AG04450 (cell line): ENCODE results near the gene FAM83G. TPM values are rescaled to one million over a fixed set of nuclear protein-coding genes. Genes with fewer than 3 reads are reported as not detected.
"Not testable (repeated sequence)": the region's sequence is repeated elsewhere in the genome, so short reads cannot be mapped to it uniquely, and the experiment has no call there.

Experiments used
- CTCF ChIA-PET: fragments of 300-600, 350-600 bp; formaldehyde crosslinking; extraction: SDS; loops from one replicate; lab custom pipeline; 2022; ENCODE audit warnings: antibody characterized with exemption, inconsistent platforms; lab: Charles Lee
- POLR2A ChIA-PET: fragments of 350-600 bp; formaldehyde crosslinking; extraction: SDS; loops from one replicate; lab custom pipeline; 2021; ENCODE audit warnings: antibody characterized with exemption, inconsistent platforms; lab: Yijun Ruan, JAX
- DNase-seq: peaks from one replicate; pipeline ENCODE4 v3.0.0-alpha.2; 2011; ENCODE audit warnings: low read depth, low spot score
- H3K27ac ChIP-seq: one replicate; pipeline ENCODE4 v1.5.1; 2012; ENCODE audit warnings: low read depth, low read length, control low read depth
- H3K27me3 ChIP-seq: one replicate; pipeline ENCODE4 v1.6.0; 2012; ENCODE audit warnings: low read length; ENCODE audit not compliant: control insufficient read depth, insufficient read depth
- H3K4me3 ChIP-seq: 2 replicates; pipeline ENCODE4 v1.5.1; 2011; ENCODE audit warnings: mild to moderate bottlenecking, low read depth, low read length, control low read depth
- H3K9me3 ChIP-seq: 2 replicates; pipeline ENCODE4 v1.5.1; 2012; ENCODE audit warnings: low read length; ENCODE audit not compliant: control insufficient read depth, insufficient read depth
- CTCF ChIP-seq: IDR thresholded peaks from 2 replicates; pipeline ENCODE4 v1.5.1; 2011; ENCODE audit warnings: low read depth, low read length, control low read depth, inconsistent platforms
- polyA minus RNA-seq: library from RNA; depleted of rRNA, polyadenylated mRNA; stranded (reverse); fragments of >200 nt; gene quantifications from 2 replicates; pipeline ENCODE4 v1.2.3, GENCODE V29; 2011; rRNA and poly(A)+ RNA removed
- polyA plus RNA-seq: library from polyadenylated mRNA; depleted of rRNA; stranded (reverse); fragments of >200 nt; gene quantifications from 2 replicates; pipeline ENCODE4 v1.2.3, GENCODE V29; 2011; rRNA removed

FAM83G gene
- 4.8 and 6.1 TPM in 2 replicates for polyA plus RNA-seq
- 8.1 and 9.0 TPM in 2 replicates for polyA minus RNA-seq

GRCh38 chr17:19004421-19005136, at the start of gene FAM83G:
Gene FAM83G (minus strand): TSS chr17:19004764. CDS start chr17:19004041, 723 bp downstream.
- peak within 1 kb of the TSS; percentile 73 for H3K4me3 ChIP-seq
- H3K27ac ChIP-seq, result peak within 1 kb of the TSS; percentile 77
- no peaks in the 10 kb centered on the region for H3K27me3 ChIP-seq
- TF ChIP-seq CTCF, result no peak
- H3K9me3 ChIP-seq, result no peaks in the 10 kb centered on the region; the same call in 1 of the 2 replicates
- ChIA-PET POLR2A (no interaction called here), CTCF (interaction anchor here (0.6 kb wide), 1 partner anchor 43 kb away, joined by 3 read pairs; no protein-coding TSS in a partner anchor)
- no peak for DNase-seq

GRCh38 chr17:19048826-19049225, 44.3 kb upstream of the FAM83G start:
- H3K27me3 ChIP-seq, DNase-seq, CTCF ChIA-PET, H3K4me3 ChIP-seq, H3K27ac ChIP-seq, H3K9me3 ChIP-seq, POLR2A ChIA-PET: not testable (repeated sequence)

GRCh38 chr17:19047510-19047909, 42.9 kb upstream of the FAM83G start:
- H3K9me3 ChIP-seq, DNase-seq, CTCF ChIA-PET, H3K27ac ChIP-seq, H3K4me3 ChIP-seq, H3K27me3 ChIP-seq, POLR2A ChIA-PET: not testable (repeated sequence)

- H3K4me3 ChIP-seq, CTCF ChIA-PET, POLR2A ChIA-PET, H3K27me3 ChIP-seq, DNase-seq, H3K9me3 ChIP-seq, H3K27ac ChIP-seq: not testable (repeated sequence)
Measured at GRCh38 chr17:19046782-19047375, 42.3 kb upstream of the FAM83G start, which contains the start of gene GRAP. Gene GRAP (minus strand): TSS chr17:19046957. CDS start chr17:19046926, 31 bp downstream.

GRCh38 chr17:19044643-19045042, 40.1 kb upstream of the FAM83G start:
- CTCF ChIA-PET, DNase-seq, POLR2A ChIA-PET, H3K9me3 ChIP-seq, H3K27me3 ChIP-seq, H3K4me3 ChIP-seq, H3K27ac ChIP-seq: not testable (repeated sequence)

GRCh38 chr17:19043032-19043431, 38.5 kb upstream of the FAM83G start:
- CTCF ChIA-PET, H3K27ac ChIP-seq, H3K4me3 ChIP-seq, H3K9me3 ChIP-seq, H3K27me3 ChIP-seq, POLR2A ChIA-PET, DNase-seq: not testable (repeated sequence)

- CTCF ChIA-PET, POLR2A ChIA-PET, H3K27me3 ChIP-seq, H3K4me3 ChIP-seq, H3K27ac ChIP-seq, DNase-seq, H3K9me3 ChIP-seq: not testable (repeated sequence)
Measured at GRCh38 chr17:19042369-19042768, 37.8 kb upstream of the FAM83G start.

GRCh38 chr17:19041871-19042270, 37.3 kb upstream of the FAM83G start:
- H3K27me3 ChIP-seq, DNase-seq, POLR2A ChIA-PET, H3K4me3 ChIP-seq, H3K9me3 ChIP-seq, H3K27ac ChIP-seq, CTCF ChIA-PET: not testable (repeated sequence)

- CTCF ChIA-PET, H3K4me3 ChIP-seq, H3K27me3 ChIP-seq, H3K27ac ChIP-seq, POLR2A ChIA-PET, DNase-seq, H3K9me3 ChIP-seq: not testable (repeated sequence)
Measured at GRCh38 chr17:19040350-19040749, 35.8 kb upstream of the FAM83G start.

- CTCF ChIA-PET, H3K4me3 ChIP-seq, POLR2A ChIA-PET: not testable (repeated sequence)
Measured at GRCh38 chr17:19038730-19039129, 34.2 kb upstream of the FAM83G start.

GRCh38 chr17:19038007-19038406, 33.4 kb upstream of the FAM83G start:
- H3K27me3 ChIP-seq, CTCF ChIA-PET, POLR2A ChIA-PET: not testable (repeated sequence)

More at GRCh38 chr17:19038730-19039129, 34.2 kb upstream of the FAM83G start:
- not testable (repeated sequence) for DNase-seq, H3K27ac ChIP-seq, H3K9me3 ChIP-seq, H3K27me3 ChIP-seq

More at GRCh38 chr17:19038007-19038406, 33.4 kb upstream of the FAM83G start:
- not testable (repeated sequence) for H3K27ac ChIP-seq, H3K4me3 ChIP-seq, DNase-seq, H3K9me3 ChIP-seq
